ENCODE data around the gene ADGRG3.

- no peak for TF ChIP-seq CTCF (IDR thresholded peaks at IDR 0.05; ENCODE audit: poor library complexity)
- TF ChIP-seq EZH2phosphoT487 (IDR thresholded peaks at IDR 0.05; ENCODE audit: low read depth, severe bottlenecking, unreplicated experiment) = no peak
- no peak for TF ChIP-seq EZH2 (IDR thresholded peaks at IDR 0.05; ENCODE audit: borderline replicate concordance)
These were observed 1.6 kb upstream of the ADGRG3 start for GRCh38 chr16:57666353-57667047.
